ENCODE results near the gene TIGD1.
A peak's percentile ranks its signal among the peaks of the same experiment; 100 is the strongest.

The TIGD1 gene

GRCh38 chr2:232525199-232525598, 25.2 kb downstream of the TIGD1 start:
- H3K4me3 ChIP-seq (ENCODE audit: severe bottlenecking): no peak overlapping the region
- no peaks in the 10 kb centered on the region for H3K4me1 ChIP-seq (ENCODE audit: insufficient read depth, poor library complexity, severe bottlenecking)
- H3K36me3 ChIP-seq (ENCODE audit: low read depth): no peaks in the 10 kb centered on the region
- TF ChIP-seq, protein P1, sequence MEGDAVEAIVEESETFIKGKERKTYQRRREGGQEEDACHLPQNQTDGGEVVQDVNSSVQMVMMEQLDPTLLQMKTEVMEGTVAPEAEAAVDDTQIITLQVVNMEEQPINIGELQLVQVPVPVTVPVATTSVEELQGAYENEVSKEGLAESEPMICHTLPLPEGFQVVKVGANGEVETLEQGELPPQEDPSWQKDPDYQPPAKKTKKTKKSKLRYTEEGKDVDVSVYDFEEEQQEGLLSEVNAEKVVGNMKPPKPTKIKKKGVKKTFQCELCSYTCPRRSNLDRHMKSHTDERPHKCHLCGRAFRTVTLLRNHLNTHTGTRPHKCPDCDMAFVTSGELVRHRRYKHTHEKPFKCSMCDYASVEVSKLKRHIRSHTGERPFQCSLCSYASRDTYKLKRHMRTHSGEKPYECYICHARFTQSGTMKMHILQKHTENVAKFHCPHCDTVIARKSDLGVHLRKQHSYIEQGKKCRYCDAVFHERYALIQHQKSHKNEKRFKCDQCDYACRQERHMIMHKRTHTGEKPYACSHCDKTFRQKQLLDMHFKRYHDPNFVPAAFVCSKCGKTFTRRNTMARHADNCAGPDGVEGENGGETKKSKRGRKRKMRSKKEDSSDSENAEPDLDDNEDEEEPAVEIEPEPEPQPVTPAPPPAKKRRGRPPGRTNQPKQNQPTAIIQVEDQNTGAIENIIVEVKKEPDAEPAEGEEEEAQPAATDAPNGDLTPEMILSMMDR (IDR thresholded peaks at IDR 0.05; ENCODE audit: poor library complexity, severe bottlenecking): no peak
- ATAC-seq (ENCODE audit: low read depth) (no peak), DNase-seq (ENCODE audit: low spot score) (no peak)
- no peaks in the 10 kb centered on the region for H3K9me3 ChIP-seq (ENCODE audit: severe bottlenecking)
- H3K27me3 ChIP-seq (ENCODE audit: insufficient read depth, poor library complexity, severe bottlenecking): peaks cover 35% of the 10 kb centered on the region
- no peak overlapping the region for H3K27ac ChIP-seq (ENCODE audit: poor library complexity, severe bottlenecking)

DNA sequence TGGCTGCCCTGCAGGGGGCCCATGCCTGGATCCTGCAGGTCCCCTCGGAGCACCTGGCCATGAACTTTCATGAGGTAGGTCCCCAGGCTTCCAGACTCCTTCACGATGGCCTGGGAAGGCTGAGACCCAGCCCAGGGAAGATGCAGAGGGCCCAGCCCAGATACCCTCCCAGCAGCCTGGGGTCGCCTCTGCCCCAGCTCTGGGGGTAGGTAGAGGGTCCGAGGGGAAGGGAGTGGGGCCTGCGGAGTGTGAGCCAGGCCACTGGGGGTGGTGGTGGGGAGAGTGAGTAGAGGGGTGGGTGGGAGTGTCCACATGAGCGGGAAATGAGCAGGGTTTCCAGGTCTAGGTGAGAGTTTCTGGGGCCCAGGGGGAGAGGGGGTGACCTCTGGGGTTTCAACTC, 25.6 kb downstream of the TIGD1 start:
- no peak for ATAC-seq (ENCODE audit: low read depth)
- H3K36me3 ChIP-seq (ENCODE audit: low read depth): no peaks in the 10 kb centered on the region
- H3K9me3 ChIP-seq (ENCODE audit: severe bottlenecking): no peaks in the 10 kb centered on the region
- no peak for DNase-seq (ENCODE audit: low spot score)
- peaks cover 35% of the 10 kb centered on the region for H3K27me3 ChIP-seq (ENCODE audit: insufficient read depth, poor library complexity, severe bottlenecking)
- H3K4me3 ChIP-seq (ENCODE audit: severe bottlenecking): no peak overlapping the region
- TF ChIP-seq, protein P1 (IDR thresholded peaks at IDR 0.05; ENCODE audit: poor library complexity, severe bottlenecking): no peak
- no peaks in the 10 kb centered on the region for H3K4me1 ChIP-seq (ENCODE audit: insufficient read depth, poor library complexity, severe bottlenecking)
- no peak overlapping the region for H3K27ac ChIP-seq (ENCODE audit: poor library complexity, severe bottlenecking)

GRCh38 chr2:232523682-232524597, 26.4 kb downstream of the TIGD1 start:
- DNase-seq (ENCODE audit: low spot score) (no peak), ATAC-seq (ENCODE audit: low read depth) (peak; percentile 56)
- Histone ChIP-seq H3K9me3 (ENCODE audit: severe bottlenecking) (no peaks in the 10 kb centered on the region), H3K27ac (ENCODE audit: poor library complexity, severe bottlenecking) (no peak overlapping the region), H3K4me1 (ENCODE audit: insufficient read depth, poor library complexity, severe bottlenecking) (no peaks in the 10 kb centered on the region), H3K4me3 (ENCODE audit: severe bottlenecking) (peak overlapping the region; percentile 7), H3K36me3 (ENCODE audit: low read depth) (no peaks in the 10 kb centered on the region), H3K27me3 (ENCODE audit: insufficient read depth, poor library complexity, severe bottlenecking) (peaks cover 35% of the 10 kb centered on the region)
- TF ChIP-seq, protein P1 (IDR thresholded peaks at IDR 0.05; ENCODE audit: poor library complexity, severe bottlenecking): peak; percentile 17

- Histone ChIP-seq H3K4me3 (ENCODE audit: severe bottlenecking) (no peak overlapping the region), H3K36me3 (ENCODE audit: low read depth) (no peaks in the 10 kb centered on the region), H3K27ac (ENCODE audit: poor library complexity, severe bottlenecking) (no peak overlapping the region), H3K4me1 (ENCODE audit: insufficient read depth, poor library complexity, severe bottlenecking) (no peaks in the 10 kb centered on the region), H3K9me3 (ENCODE audit: severe bottlenecking) (no peaks in the 10 kb centered on the region), H3K27me3 (ENCODE audit: insufficient read depth, poor library complexity, severe bottlenecking) (peaks cover 35% of the 10 kb centered on the region)
- ATAC-seq (ENCODE audit: low read depth) (no peak), DNase-seq (ENCODE audit: low spot score) (no peak)
- TF ChIP-seq, protein P1 (IDR thresholded peaks at IDR 0.05; ENCODE audit: poor library complexity, severe bottlenecking): no peak
Observed at GRCh38 chr2:232523402-232523681, 27.0 kb downstream of the TIGD1 start.
